Measurements from ENCODE around the gene GPC6.

The GPC6 gene

GRCh38 chr13:94028234-94028633 is 801.6 kb downstream of the GPC6 start:
- TF ChIP-seq ZFX (IDR thresholded peaks at IDR 0.05) (no peak), CTCF (conservative IDR thresholded peaks at IDR 0.05) (no peak)
- no peak overlapping the region for H3K27ac ChIP-seq

- H3K27ac ChIP-seq: no peak overlapping the region
- no peak for TF ChIP-seq CTCF (conservative IDR thresholded peaks at IDR 0.05)
- no peak for TF ChIP-seq ZFX (IDR thresholded peaks at IDR 0.05)
Observed at GRCh38 chr13:94028650-94029049, 802.0 kb downstream of the GPC6 start.

- no peak for TF ChIP-seq CTCF (conservative IDR thresholded peaks at IDR 0.05)
- TF ChIP-seq ZFX (IDR thresholded peaks at IDR 0.05): no peak
- no peak overlapping the region for H3K27ac ChIP-seq
Observed at GRCh38 chr13:94030415-94031119, 804.0 kb downstream of the GPC6 start.

- TF ChIP-seq ZFX (IDR thresholded peaks at IDR 0.05) (no peak), CTCF (conservative IDR thresholded peaks at IDR 0.05) (no peak)
Observed at GRCh38 chr13:94031609-94032008, 805.0 kb downstream of the GPC6 start.

GRCh38 chr13:94033098-94033497 is 806.5 kb downstream of the GPC6 start:
- no peak overlapping the region for H3K27ac ChIP-seq

More at GRCh38 chr13:94031609-94032008, 805.0 kb downstream of the GPC6 start:
- H3K27ac ChIP-seq: no peak overlapping the region

GRCh38 chr13:94033830-94034642 is 807.4 kb downstream of the GPC6 start:
- H3K27ac ChIP-seq: no peak overlapping the region
- TF ChIP-seq CTCF (conservative IDR thresholded peaks at IDR 0.05) (no peak), ZFX (IDR thresholded peaks at IDR 0.05) (no peak)

More at GRCh38 chr13:94033098-94033497, 806.5 kb downstream of the GPC6 start:
- TF ChIP-seq CTCF (conservative IDR thresholded peaks at IDR 0.05) (no peak), ZFX (IDR thresholded peaks at IDR 0.05) (no peak)

- no peak overlapping the region for H3K27ac ChIP-seq
- TF ChIP-seq ZFX (IDR thresholded peaks at IDR 0.05) (no peak), CTCF (conservative IDR thresholded peaks at IDR 0.05) (no peak)
Observed at GRCh38 chr13:94050039-94050438, 823.4 kb downstream of the GPC6 start.
